AG08396 (cell line): ENCODE measurements around the gene WFDC1.

Experiments used
- DNase-seq: peaks from one replicate; pipeline ENCODE4 v3.0.0; 2012; ENCODE audit warnings: low spot score, mixed read lengths

The WFDC1 gene

GRCh38 chr16:84351630-84352029 lies 57.0 kb downstream of the WFDC1 start:
- DNase-seq = no peak

- DNase-seq = no peak
Observed at GRCh38 chr16:84354306-84354705, 59.6 kb downstream of the WFDC1 start.

- no peak for DNase-seq
Observed at GRCh38 chr16:84355149-84355548, 60.5 kb downstream of the WFDC1 start.

GRCh38 chr16:84356176-84356575 lies 61.5 kb downstream of the WFDC1 start:
- DNase-seq = no peak

GRCh38 chr16:84356591-84357116 lies 62.0 kb downstream of the WFDC1 start:
- DNase-seq = no peak

- no peak for DNase-seq
Observed at GRCh38 chr16:84357191-84357651, 62.5 kb downstream of the WFDC1 start.

GRCh38 chr16:84358601-84359295 lies 64.1 kb downstream of the WFDC1 start:
- no peak for DNase-seq

GRCh38 chr16:84359326-84359725 lies 64.6 kb downstream of the WFDC1 start:
- DNase-seq = no peak

GRCh38 chr16:84360170-84360569 lies 65.5 kb downstream of the WFDC1 start:
- DNase-seq = no peak

GRCh38 chr16:84360748-84361147 lies 66.1 kb downstream of the WFDC1 start:
- no peak for DNase-seq

GRCh38 chr16:84361546-84361945 lies 66.9 kb downstream of the WFDC1 start:
- no peak for DNase-seq

- DNase-seq = no peak
Observed at GRCh38 chr16:84362471-84362941, 67.8 kb downstream of the WFDC1 start.

GRCh38 chr16:84366208-84366607 lies 71.5 kb downstream of the WFDC1 start:
- DNase-seq = no peak

GRCh38 chr16:84367297-84367680 lies 72.6 kb downstream of the WFDC1 start:
- DNase-seq = no peak

- no peak for DNase-seq
Observed at GRCh38 chr16:84367750-84368307, 73.2 kb downstream of the WFDC1 start.

GRCh38 chr16:84368308-84368996 lies 73.8 kb downstream of the WFDC1 start, which contains the start of gene ATP2C2:
Gene ATP2C2 (plus strand): TSS chr16:84368538. CDS start chr16:84368616, 78 bp downstream.
- no peak for DNase-seq

GRCh38 chr16:84369105-84369504 lies 74.4 kb downstream of the WFDC1 start:
- no peak for DNase-seq

GRCh38 chr16:84369938-84370627 lies 75.4 kb downstream of the WFDC1 start:
- no peak for DNase-seq

- DNase-seq = no peak
Observed at GRCh38 chr16:84370723-84371552, 76.3 kb downstream of the WFDC1 start.

- no peak for DNase-seq
Observed at GRCh38 chr16:84371553-84371865, 76.8 kb downstream of the WFDC1 start.

- no peak for DNase-seq
Observed at GRCh38 chr16:84373907-84374489, 79.3 kb downstream of the WFDC1 start.
